ENCODE data around the gene SOWAHC. TPM values are rescaled to one million over a fixed set of nuclear protein-coding genes. Genes with fewer than 3 reads are reported as not detected.

Gene SOWAHC
- total RNA-seq, 1 donor from 2014 or later: 5.7 TPM

DNA sequence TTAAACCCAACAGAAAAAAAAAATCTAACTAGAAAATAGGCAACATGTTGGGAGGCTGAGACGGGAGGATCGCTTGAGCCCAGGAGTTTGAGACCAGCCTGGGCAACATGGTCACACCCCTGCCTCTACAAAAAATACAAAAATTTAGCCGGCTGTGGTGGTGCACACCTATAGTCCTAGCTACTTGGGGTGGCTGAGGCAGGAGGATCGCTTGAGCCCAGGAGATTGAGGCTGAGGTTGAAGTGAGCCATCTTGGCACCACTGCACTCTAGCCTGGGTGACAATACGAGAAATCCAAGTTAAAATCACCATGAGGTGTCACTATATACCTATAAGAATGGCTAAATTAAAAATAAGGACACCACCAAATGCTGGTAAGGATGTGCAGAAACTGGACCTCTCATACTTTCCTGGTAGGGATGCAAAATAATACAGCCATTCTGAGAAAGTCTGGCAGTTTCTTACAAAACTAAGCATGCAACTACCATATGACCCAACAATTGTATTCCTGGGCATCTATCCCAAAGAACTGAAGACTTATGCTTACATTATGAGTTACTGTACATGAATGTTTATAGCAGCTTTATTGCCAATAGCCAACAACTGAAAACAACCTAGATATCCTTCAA, 2.6 kb upstream of the SOWAHC start:
- peaks cover 14% of the 10 kb centered on the region for H3K36me3 Mint-ChIP-seq
- H3K9ac ChIP-seq: peak overlapping the region; percentile 76
- DNase-seq (ENCODE audit: low spot score): no peak
- peaks cover 2% of the 10 kb centered on the region for H3K27me3 Mint-ChIP-seq (ENCODE audit: insufficient read depth, low read depth)
- peaks cover 47% of the 10 kb centered on the region for H3K4me1 Mint-ChIP-seq
- H3K9me3 ChIP-seq (ENCODE audit: low read depth): no peaks in the 10 kb centered on the region
- H3K4me1 ChIP-seq: peaks cover 19% of the 10 kb centered on the region
- peak overlapping the region; percentile 84 for H3K4me2 ChIP-seq
- no peaks in the 10 kb centered on the region for H3K9me3 Mint-ChIP-seq
- H3F3A ChIP-seq (ENCODE audit: low read depth): peaks cover 23% of the 10 kb centered on the region
- H3K36me3 ChIP-seq: no peaks in the 10 kb centered on the region
- H3K27ac ChIP-seq: no peak overlapping the region
- no peak overlapping the region for H3K27ac Mint-ChIP-seq
- H3K79me2 ChIP-seq (ENCODE audit: low read depth): peaks cover 73% of the 10 kb centered on the region
- H2AFZ ChIP-seq (replicated peaks): no peak overlapping the region
- TF ChIP-seq EZH2 (IDR thresholded peaks at IDR 0.05) (no peak), EZH2phosphoT487 (IDR thresholded peaks at IDR 0.05) (no peak)
- TF ChIP-seq, protein P1, sequence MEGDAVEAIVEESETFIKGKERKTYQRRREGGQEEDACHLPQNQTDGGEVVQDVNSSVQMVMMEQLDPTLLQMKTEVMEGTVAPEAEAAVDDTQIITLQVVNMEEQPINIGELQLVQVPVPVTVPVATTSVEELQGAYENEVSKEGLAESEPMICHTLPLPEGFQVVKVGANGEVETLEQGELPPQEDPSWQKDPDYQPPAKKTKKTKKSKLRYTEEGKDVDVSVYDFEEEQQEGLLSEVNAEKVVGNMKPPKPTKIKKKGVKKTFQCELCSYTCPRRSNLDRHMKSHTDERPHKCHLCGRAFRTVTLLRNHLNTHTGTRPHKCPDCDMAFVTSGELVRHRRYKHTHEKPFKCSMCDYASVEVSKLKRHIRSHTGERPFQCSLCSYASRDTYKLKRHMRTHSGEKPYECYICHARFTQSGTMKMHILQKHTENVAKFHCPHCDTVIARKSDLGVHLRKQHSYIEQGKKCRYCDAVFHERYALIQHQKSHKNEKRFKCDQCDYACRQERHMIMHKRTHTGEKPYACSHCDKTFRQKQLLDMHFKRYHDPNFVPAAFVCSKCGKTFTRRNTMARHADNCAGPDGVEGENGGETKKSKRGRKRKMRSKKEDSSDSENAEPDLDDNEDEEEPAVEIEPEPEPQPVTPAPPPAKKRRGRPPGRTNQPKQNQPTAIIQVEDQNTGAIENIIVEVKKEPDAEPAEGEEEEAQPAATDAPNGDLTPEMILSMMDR (IDR thresholded peaks at IDR 0.05): no peak
- H3K4me3 Mint-ChIP-seq: peak overlapping the region; percentile 98
- H4K20me1 ChIP-seq (ENCODE audit: low read depth): peaks cover 64% of the 10 kb centered on the region
- peak overlapping the region; percentile 98 for H3K4me3 ChIP-seq
- peaks cover 23% of the 10 kb centered on the region for H3K27me3 ChIP-seq

DNA sequence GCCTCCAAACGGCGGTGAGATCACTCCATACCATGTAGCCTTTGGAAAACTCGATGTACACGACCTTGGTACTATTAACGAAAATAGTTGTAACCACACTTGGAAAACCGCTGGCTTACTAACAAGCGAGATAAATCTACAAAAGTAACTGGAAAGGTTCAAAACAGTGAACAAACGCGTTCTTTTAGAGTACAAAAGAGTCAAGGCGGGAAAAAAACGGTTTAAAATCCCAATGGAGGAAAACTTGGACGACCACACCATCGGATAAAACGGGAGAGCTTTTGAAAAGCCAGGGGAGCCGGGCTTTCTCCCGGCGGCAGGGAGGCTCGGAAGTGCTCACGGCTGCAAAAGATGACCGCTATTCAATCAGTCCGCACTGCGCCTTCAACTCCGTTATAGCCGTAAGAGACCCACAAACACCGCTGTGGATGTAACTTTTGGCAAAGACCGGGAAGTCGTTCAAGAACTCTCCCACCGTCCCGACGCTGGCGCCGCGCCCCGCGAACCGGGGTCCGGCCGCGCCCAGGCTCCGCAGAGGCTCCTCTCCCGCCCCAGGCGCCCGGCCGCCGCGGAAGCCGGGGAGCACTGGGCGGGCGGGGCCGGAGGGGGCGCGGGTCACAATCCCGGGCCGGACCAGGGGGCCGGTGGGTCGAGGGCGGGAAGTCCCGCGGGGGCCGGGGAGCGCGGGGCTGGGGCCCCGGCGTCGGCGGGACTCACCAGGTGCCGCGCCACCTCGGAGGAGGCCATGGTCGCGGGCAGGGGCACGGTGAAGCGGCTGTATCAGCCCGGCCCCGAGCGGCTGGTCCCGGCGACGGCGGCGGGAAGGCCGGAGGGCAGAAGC, 863 bp upstream of the SOWAHC start:
- Mint-ChIP-seq H3K4me3 (peak overlapping the region; percentile 98), H3K27me3 (ENCODE audit: insufficient read depth, low read depth) (peaks cover 2% of the 10 kb centered on the region), H3K27ac (peak overlapping the region; percentile 99), H3K4me1 (peaks cover 53% of the 10 kb centered on the region), H3K36me3 (peaks cover 14% of the 10 kb centered on the region), H3K9me3 (no peaks in the 10 kb centered on the region)
- peaks cover 48% of the 10 kb centered on the region for H4K20me1 ChIP-seq (ENCODE audit: low read depth)
- TF ChIP-seq EZH2 (IDR thresholded peaks at IDR 0.05) (no peak), EZH2phosphoT487 (IDR thresholded peaks at IDR 0.05) (peak; percentile 31)
- TF ChIP-seq, protein P1 (IDR thresholded peaks at IDR 0.05): no peak
- peak overlapping the region; percentile 98 for H3K4me3 ChIP-seq
- no peaks in the 10 kb centered on the region for H3K36me3 ChIP-seq
- peak overlapping the region; percentile 98 for H3K27ac ChIP-seq
- H3K27me3 ChIP-seq: peaks cover 31% of the 10 kb centered on the region
- H3K9ac ChIP-seq: peak overlapping the region; percentile 76
- no peaks in the 10 kb centered on the region for H3K9me3 ChIP-seq (ENCODE audit: low read depth)
- peak; percentile 78 for DNase-seq (ENCODE audit: low spot score)
- H3K4me1 ChIP-seq: peaks cover 26% of the 10 kb centered on the region
- H2AFZ ChIP-seq (replicated peaks): peak overlapping the region; percentile 0
- H3K4me2 ChIP-seq: peak overlapping the region; percentile 84
- H3F3A ChIP-seq (ENCODE audit: low read depth): peaks cover 23% of the 10 kb centered on the region
- peaks cover 58% of the 10 kb centered on the region for H3K79me2 ChIP-seq (ENCODE audit: low read depth)

DNA sequence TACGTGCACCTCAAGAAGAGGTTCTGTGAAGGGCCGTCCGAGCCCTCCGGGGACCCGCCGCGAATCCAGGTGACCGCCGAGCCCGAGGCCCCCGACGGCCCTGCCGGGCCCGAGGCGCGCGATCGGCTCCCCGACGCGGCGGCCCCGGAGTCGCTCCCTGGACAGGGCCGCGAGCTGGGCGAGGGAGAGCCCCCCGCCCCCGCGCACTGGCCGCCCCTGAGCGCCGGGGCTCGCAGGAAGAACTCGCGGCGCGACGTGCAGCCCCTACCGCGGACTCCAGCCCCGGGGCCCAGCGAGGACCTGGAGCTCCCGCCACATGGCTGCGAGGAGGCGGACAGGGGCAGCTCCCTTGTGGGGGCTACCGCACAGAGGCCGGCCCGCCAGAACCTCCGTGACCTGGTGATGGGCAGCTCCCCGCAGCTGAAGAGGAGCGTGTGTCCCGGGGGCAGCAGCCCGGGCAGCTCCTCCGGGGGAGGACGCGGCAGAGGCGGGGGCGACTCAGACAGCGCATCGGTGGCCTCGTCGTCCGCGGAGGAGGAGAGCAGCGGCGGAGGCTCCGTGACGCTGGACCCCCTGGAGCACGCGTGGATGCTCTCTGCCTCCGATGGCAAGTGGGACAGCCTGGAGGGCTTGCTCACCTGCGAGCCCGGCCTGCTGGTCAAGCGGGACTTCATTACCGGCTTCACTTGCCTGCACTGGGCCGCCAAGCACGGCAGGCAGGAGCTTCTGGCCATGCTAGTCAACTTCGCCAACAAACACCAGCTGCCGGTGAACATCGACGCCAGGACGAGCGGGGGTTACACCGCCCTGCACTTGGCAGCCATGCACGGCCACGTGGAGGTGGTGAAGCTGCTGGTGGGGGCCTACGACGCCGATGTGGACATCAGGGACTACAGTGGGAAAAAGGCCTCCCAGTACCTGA, 812 bp downstream of the SOWAHC start:
- peak overlapping the region; percentile 92 for H2AFZ ChIP-seq (replicated peaks)
- peaks cover 41% of the 10 kb centered on the region for H3K4me1 Mint-ChIP-seq
- DNase-seq (ENCODE audit: low spot score): peak; percentile 60
- no peak overlapping the region for H3K27ac ChIP-seq
- no peak overlapping the region for H3K27ac Mint-ChIP-seq
- peak overlapping the region; percentile 80 for H3K4me2 ChIP-seq
- TF ChIP-seq, protein P1 (IDR thresholded peaks at IDR 0.05): no peak
- TF ChIP-seq EZH2phosphoT487 (IDR thresholded peaks at IDR 0.05) (peak; percentile 75), EZH2 (IDR thresholded peaks at IDR 0.05) (peak; percentile 88)
- no peaks in the 10 kb centered on the region for H3K9me3 ChIP-seq (ENCODE audit: low read depth)
- H3K36me3 Mint-ChIP-seq: peaks cover 11% of the 10 kb centered on the region
- no peaks in the 10 kb centered on the region for H3K36me3 ChIP-seq
- peak overlapping the region; percentile 92 for H3K4me3 Mint-ChIP-seq
- no peaks in the 10 kb centered on the region for H3K9me3 Mint-ChIP-seq
- peaks cover 26% of the 10 kb centered on the region for H3K4me1 ChIP-seq
- peak overlapping the region; percentile 98 for H3K4me3 ChIP-seq
- H3K79me2 ChIP-seq (ENCODE audit: low read depth): peaks cover 41% of the 10 kb centered on the region
- H4K20me1 ChIP-seq (ENCODE audit: low read depth): peaks cover 35% of the 10 kb centered on the region
- peaks cover 31% of the 10 kb centered on the region for H3K27me3 ChIP-seq
- peaks cover 23% of the 10 kb centered on the region for H3F3A ChIP-seq (ENCODE audit: low read depth)
- no peak overlapping the region for H3K9ac ChIP-seq
- H3K27me3 Mint-ChIP-seq (ENCODE audit: insufficient read depth, low read depth): peaks cover 2% of the 10 kb centered on the region
